ENCODE data around the gene MGLL. TPM values are rescaled to one million over a fixed set of nuclear protein-coding genes. Genes with fewer than 3 reads are reported as not detected.

Gene MGLL
- total RNA-seq, 1 donor from 2014 or later, result 9.4 TPM

Other genes starting within 250 kb of the MGLL start
- gene TPRA1, start 231.8 kb downstream of the MGLL start, total RNA-seq (ENCODE audit: low replicate concordance), result 35.2 and 42.3 TPM in 2 replicates
- 51.9 and 118 TPM in 2 replicates for gene MCM2, start 224.1 kb downstream of the MGLL start, total RNA-seq (ENCODE audit: low replicate concordance)
- 24.8 and 48.9 TPM in 2 replicates for gene PODXL2, start 193.3 kb downstream of the MGLL start, total RNA-seq (ENCODE audit: low replicate concordance)
- 11.6 and 17.8 TPM in 2 replicates for gene ABTB1, start 149.6 kb downstream of the MGLL start, total RNA-seq (ENCODE audit: low replicate concordance)
- 0.50 TPM in 1 of 2 replicates, not detected in the other for gene KBTBD12, start 92.7 kb upstream of the MGLL start, total RNA-seq (ENCODE audit: low replicate concordance)
- gene SEC61A1, start 229.9 kb upstream of the MGLL start, total RNA-seq (ENCODE audit: low replicate concordance), result 207 and 230 TPM in 2 replicates